Myometrial cell (primary cell): ENCODE results near the gene GDPD1. TPM values are rescaled to one million over a fixed set of nuclear protein-coding genes. Genes with fewer than 3 reads are reported as not detected.

ENCODE experiments used
- total RNA-seq: library from RNA; depleted of rRNA; stranded (reverse); fragments of >200 nt; gene quantifications from 2 replicates; pipeline ENCODE4 v1.2.3, GENCODE V29; 2015

The GDPD1 gene
- total RNA-seq = 3.0 TPM in 1 of 2 replicates, not detected in the other

DNA sequence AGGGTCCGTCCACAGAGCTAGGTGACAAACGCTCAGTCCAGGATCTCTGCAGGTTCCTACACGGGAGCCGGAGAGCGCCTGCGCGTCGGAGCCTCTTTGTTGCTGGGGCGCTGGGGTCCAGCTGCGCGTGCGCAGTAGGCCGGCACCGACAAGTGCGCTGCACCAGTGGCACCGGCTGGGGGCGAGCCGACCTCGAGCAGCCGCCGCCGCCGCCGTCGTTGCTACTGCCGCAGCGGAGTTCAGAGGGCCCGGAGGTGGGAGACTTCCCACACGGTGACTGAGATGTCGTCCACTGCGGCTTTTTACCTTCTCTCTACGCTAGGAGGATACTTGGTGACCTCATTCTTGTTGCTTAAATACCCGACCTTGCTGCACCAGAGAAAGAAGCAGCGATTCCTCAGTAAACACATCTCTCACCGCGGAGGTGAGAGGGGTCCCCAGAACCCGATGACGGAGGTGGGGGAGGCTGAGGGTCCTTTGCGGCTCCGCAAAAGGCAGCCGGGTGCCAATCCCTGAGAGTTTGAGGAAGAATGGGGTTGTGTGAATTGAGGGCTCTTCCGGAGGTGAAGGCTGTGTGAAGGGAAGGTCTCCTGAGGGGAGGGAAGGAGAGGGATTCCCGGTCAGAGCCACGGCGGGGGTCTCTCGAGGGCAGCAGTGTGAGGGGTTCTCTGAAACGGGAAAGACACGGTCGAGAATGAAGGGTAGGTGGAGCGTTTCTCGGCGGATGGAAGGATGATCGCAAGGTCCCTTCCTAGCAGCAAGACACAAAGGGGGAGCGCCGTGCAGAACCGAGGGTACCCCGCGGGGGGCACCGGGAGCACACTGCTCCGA is at the start of gene GDPD1:
Gene GDPD1, plus strand, starts transcription at position 184 of the 831 bp plus-strand sequence. Its CDS starts 99 bp downstream, at position 283.

Other genes starting within 250 kb of the GDPD1 start
- 19.5 and 19.6 TPM in 2 replicates for gene TRIM37, start 113.6 kb upstream of the GDPD1 start, total RNA-seq
- 58.5 and 125 TPM in 2 replicates for gene SKA2, start 65.3 kb upstream of the GDPD1 start, total RNA-seq
- gene PRR11, start 64.8 kb upstream of the GDPD1 start, total RNA-seq = 47.3 and 51.0 TPM in 2 replicates
- gene SMG8, start 10.5 kb upstream of the GDPD1 start, total RNA-seq = 16.0 and 17.9 TPM in 2 replicates
- 2.9 and 3.4 TPM in 2 replicates for gene YPEL2, start 111.1 kb downstream of the GDPD1 start, total RNA-seq